Right forelimb (tissue), 1 donor: ENCODE data around the gene GON7.

Source experiments
- DNase-seq: peaks from one replicate; pipeline ENCODE4 v3.0.0-alpha.2; 2018

The GON7 gene

GRCh38 chr14:93156693-93157369, 50.0 kb downstream of the GON7 start:
- DNase-seq, result no peak

- DNase-seq, result no peak
Observed at GRCh38 chr14:93155667-93156066, 51.2 kb downstream of the GON7 start.

- DNase-seq, result no peak
Observed at GRCh38 chr14:93153121-93153520, 53.7 kb downstream of the GON7 start.
